NB4 (cell line): ENCODE data around the gene POMP.

Experiments
- POLR2A ChIP-seq: IDR thresholded peaks from 2 replicates; pipeline ENCODE4 v1.6.1; 2011; ENCODE audit warnings: mild to moderate bottlenecking; ENCODE audit not compliant: insufficient read length; ENCODE audit errors: extremely low read depth
- TF ChIP-seq, protein P1 (sequence below): IDR thresholded peaks from one replicate; pipeline ENCODE4 v1.5.1; 2012; ENCODE audit warnings: low read depth, low read length

DNA sequence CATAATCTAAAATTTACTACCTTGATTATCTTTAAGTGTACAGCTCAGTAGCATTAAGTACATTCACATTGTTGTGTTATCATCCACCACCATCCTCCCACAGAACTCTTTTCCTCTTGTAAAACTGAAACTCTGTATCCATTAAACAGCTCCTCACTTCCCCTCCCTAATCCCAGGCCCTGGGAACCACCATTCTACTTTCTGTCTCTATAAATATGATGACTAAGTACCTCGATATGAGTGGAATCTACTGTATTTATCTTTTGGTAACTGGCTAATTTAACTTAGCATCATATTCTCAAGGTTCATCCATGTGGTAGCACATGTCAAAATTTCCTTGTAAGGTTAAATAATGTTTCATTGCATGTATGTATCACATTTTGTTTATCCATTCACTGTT is 49.0 kb upstream of the POMP start:
- TF ChIP-seq, protein P1, sequence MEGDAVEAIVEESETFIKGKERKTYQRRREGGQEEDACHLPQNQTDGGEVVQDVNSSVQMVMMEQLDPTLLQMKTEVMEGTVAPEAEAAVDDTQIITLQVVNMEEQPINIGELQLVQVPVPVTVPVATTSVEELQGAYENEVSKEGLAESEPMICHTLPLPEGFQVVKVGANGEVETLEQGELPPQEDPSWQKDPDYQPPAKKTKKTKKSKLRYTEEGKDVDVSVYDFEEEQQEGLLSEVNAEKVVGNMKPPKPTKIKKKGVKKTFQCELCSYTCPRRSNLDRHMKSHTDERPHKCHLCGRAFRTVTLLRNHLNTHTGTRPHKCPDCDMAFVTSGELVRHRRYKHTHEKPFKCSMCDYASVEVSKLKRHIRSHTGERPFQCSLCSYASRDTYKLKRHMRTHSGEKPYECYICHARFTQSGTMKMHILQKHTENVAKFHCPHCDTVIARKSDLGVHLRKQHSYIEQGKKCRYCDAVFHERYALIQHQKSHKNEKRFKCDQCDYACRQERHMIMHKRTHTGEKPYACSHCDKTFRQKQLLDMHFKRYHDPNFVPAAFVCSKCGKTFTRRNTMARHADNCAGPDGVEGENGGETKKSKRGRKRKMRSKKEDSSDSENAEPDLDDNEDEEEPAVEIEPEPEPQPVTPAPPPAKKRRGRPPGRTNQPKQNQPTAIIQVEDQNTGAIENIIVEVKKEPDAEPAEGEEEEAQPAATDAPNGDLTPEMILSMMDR: no peak
- TF ChIP-seq POLR2A: no peak
